A549 (cell line): Measurements from ENCODE around the gene RHEB.

Experiments used
- CEBPB ChIP-seq, 2 experiments: fragments of >200 bp in 1 of 2; sonication (Bioruptor Twin) in 1 of 2; formaldehyde crosslinking in 1 of 2; IDR thresholded peaks; 2 replicates each; pipeline ENCODE4 v1.6.1; 2012 to 2016
- EP300 ChIP-seq, 2 experiments: fragments of >200 bp; sonication (Bioruptor Twin); formaldehyde crosslinking; IDR thresholded peaks; 2 replicates in 1 of 2; 3 replicates in 1 of 2; pipeline ENCODE4 v1.6.1; 2016 to 2017
- POLR2AphosphoS2 ChIP-seq: conservative IDR thresholded peaks from 2 replicates; pipeline ENCODE4 v1.6.1; 2012; ENCODE audit warnings: low read length, improper control_type of control experiment, inconsistent platforms
- RAD21 ChIP-seq, 2 experiments: fragments of >200 bp in 1 of 2; sonication (Bioruptor Twin) in 1 of 2; formaldehyde crosslinking in 1 of 2; IDR thresholded peaks in 1 of 2; conservative IDR thresholded peaks in 1 of 2; 2 replicates in 1 of 2; 3 replicates in 1 of 2; pipeline ENCODE4 v1.6.1; 2012 to 2018; ENCODE audit warnings: inconsistent platforms in 1 of 2
- RNF2 ChIP-seq: fragments of 200-600 bp; sonication (generic); IDR thresholded peaks from 2 replicates; pipeline ENCODE4 v1.6.1; 2016; ENCODE audit warnings: low read depth, mild to moderate bottlenecking, antibody characterized with exemption, moderate library complexity, borderline replicate concordance
- TF ChIP-seq, protein P1 (sequence below): fragments of >200 bp; sonication (Bioruptor Twin); formaldehyde crosslinking; IDR thresholded peaks from 3 replicates; pipeline ENCODE4 v1.5.1; 2016

DNA sequence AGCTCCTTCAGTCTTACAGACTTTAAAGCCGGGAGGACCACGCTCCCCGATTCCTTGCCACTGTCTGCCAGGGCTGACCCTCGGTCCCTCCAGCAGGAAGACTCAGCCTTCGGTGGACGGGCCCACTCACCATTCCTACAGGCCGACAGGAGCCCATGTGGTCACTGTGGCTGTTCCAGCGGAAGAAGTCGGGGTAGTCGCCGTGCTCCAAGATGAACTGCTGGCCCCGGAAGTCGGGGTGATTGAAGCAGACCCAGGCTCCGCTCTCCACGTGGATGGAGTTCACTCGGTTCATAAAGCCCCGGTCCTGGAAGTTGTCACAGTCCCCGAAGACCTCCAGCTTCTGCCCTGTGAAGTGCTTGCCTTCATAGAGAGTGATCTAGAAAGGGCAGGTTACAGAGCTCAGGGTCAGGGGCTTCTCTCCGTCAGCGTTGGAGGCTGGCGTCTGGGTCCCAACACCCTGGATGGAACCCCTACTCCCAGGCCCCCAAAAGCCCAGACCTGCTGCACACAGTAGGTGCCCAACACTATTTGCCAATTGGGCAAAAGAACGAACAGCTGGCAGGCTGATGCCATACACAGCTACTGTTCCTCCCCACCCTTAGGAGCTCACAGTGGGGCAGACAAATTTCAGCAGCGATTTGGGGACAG, 81.7 kb downstream of the RHEB start:
- TF ChIP-seq RNF2 (no peak), EP300 (IDR thresholded peaks at IDR 0.05) (no peak), POLR2AphosphoS2 (no peak), RAD21 (conservative IDR thresholded peaks at IDR 0.05 in 1 of 2, IDR thresholded peaks at IDR 0.05 in 1 of 2) (no peak), CEBPB (IDR thresholded peaks at IDR 0.05) (no peak)
- TF ChIP-seq, protein P1, sequence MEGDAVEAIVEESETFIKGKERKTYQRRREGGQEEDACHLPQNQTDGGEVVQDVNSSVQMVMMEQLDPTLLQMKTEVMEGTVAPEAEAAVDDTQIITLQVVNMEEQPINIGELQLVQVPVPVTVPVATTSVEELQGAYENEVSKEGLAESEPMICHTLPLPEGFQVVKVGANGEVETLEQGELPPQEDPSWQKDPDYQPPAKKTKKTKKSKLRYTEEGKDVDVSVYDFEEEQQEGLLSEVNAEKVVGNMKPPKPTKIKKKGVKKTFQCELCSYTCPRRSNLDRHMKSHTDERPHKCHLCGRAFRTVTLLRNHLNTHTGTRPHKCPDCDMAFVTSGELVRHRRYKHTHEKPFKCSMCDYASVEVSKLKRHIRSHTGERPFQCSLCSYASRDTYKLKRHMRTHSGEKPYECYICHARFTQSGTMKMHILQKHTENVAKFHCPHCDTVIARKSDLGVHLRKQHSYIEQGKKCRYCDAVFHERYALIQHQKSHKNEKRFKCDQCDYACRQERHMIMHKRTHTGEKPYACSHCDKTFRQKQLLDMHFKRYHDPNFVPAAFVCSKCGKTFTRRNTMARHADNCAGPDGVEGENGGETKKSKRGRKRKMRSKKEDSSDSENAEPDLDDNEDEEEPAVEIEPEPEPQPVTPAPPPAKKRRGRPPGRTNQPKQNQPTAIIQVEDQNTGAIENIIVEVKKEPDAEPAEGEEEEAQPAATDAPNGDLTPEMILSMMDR: no peak
